Mesenchymal stem cell (in vitro differentiated cells and primary cell): ENCODE data around the gene LDLR.

ENCODE experiments used
- DNase-seq: peaks from one replicate; pipeline ENCODE4 v3.0.0-alpha.2; 2013
- H2AFZ ChIP-seq: one replicate; pipeline ENCODE4 v1.6.1; 2013; ENCODE audit warnings: low read depth, mild to moderate bottlenecking, control low read depth, inconsistent platforms, low read length, moderate library complexity
- H2AK5ac ChIP-seq: 2 replicates; pipeline ENCODE4 v1.6.1; 2013; ENCODE audit warnings: low read length, moderate library complexity, mild to moderate bottlenecking, inconsistent platforms; ENCODE audit not compliant: severe bottlenecking
- H2BK120ac ChIP-seq: one replicate; pipeline ENCODE4 v1.6.1; 2013; ENCODE audit warnings: low read depth, mild to moderate bottlenecking, inconsistent platforms, low read length, moderate library complexity
- H2BK12ac ChIP-seq, 2 experiments: one replicate each; pipeline ENCODE4 v1.6.1; 2013; ENCODE audit warnings: inconsistent platforms in 2 of 2, low read length in 2 of 2, mild to moderate bottlenecking in 2 of 2, moderate library complexity in 2 of 2, control low read depth in 1 of 2
- H2BK15ac ChIP-seq: one replicate; pipeline ENCODE4 v1.6.1; 2013; ENCODE audit warnings: mild to moderate bottlenecking, low read depth, inconsistent platforms; ENCODE audit not compliant: poor library complexity, severe bottlenecking
- H2BK5ac ChIP-seq: 2 replicates; pipeline ENCODE4 v1.6.1; 2013; ENCODE audit warnings: low read depth, mild to moderate bottlenecking, low read length, control low read depth, inconsistent platforms; ENCODE audit not compliant: poor library complexity, severe bottlenecking
- H3K14ac ChIP-seq, 2 experiments: one replicate each; pipeline ENCODE4 v1.6.1; 2013; ENCODE audit warnings: inconsistent platforms in 2 of 2, low read length in 2 of 2, control low read depth in 1 of 2, mild to moderate bottlenecking in 1 of 2, moderate library complexity in 1 of 2
- H3K18ac ChIP-seq, 2 experiments: one replicate each; pipeline ENCODE4 v1.6.1; 2013; ENCODE audit warnings: inconsistent platforms in 2 of 2, low read length in 2 of 2, control low read depth in 1 of 2, low read depth in 1 of 2, mild to moderate bottlenecking in 1 of 2
- H3K23ac ChIP-seq, 2 experiments: one replicate each; pipeline ENCODE4 v1.6.1; 2013; ENCODE audit warnings: inconsistent platforms in 2 of 2, low read length in 2 of 2, mild to moderate bottlenecking in 2 of 2, moderate library complexity in 2 of 2, control low read depth in 1 of 2
- H3K27ac ChIP-seq: 2 replicates; pipeline ENCODE4 v1.5.1; 2013; ENCODE audit warnings: mild to moderate bottlenecking, moderate library complexity, low read length, control low read depth, inconsistent platforms; ENCODE audit not compliant: poor library complexity, severe bottlenecking
- H3K27me3 ChIP-seq, 2 experiments: 2 replicates each; pipeline versions ENCODE4 v1.6.1 to v1.7.0; 2013; ENCODE audit warnings: low read length in 2 of 2, mild to moderate bottlenecking in 2 of 2, moderate library complexity in 2 of 2, control low read depth in 1 of 2, inconsistent platforms in 1 of 2; ENCODE audit not compliant: control insufficient read depth in 1 of 2, insufficient read depth in 1 of 2
- H3K36me3 ChIP-seq, 2 experiments: 2 replicates each; pipeline versions ENCODE4 v1.6.1 to v1.7.0; 2013; ENCODE audit warnings: low read length in 2 of 2, control low read depth in 1 of 2, inconsistent platforms in 1 of 2, low read depth in 1 of 2, mild to moderate bottlenecking in 1 of 2; ENCODE audit not compliant: insufficient read depth in 2 of 2, control insufficient read depth in 1 of 2
- H3K4ac ChIP-seq, 2 experiments: one replicate each; pipeline ENCODE4 v1.6.1; 2013; ENCODE audit warnings: inconsistent platforms in 2 of 2, low read length in 2 of 2, mild to moderate bottlenecking in 2 of 2, moderate library complexity in 2 of 2, control low read depth in 1 of 2, low read depth in 1 of 2
- H3K4me1 ChIP-seq: 2 replicates; pipeline ENCODE4 v1.6.1; 2013; ENCODE audit warnings: low read depth, low read length, control low read depth; ENCODE audit not compliant: control insufficient read depth, insufficient read depth
- H3K4me2 ChIP-seq: 2 replicates; pipeline ENCODE4 v1.6.1; 2013; ENCODE audit warnings: low read length, mild to moderate bottlenecking, inconsistent platforms; ENCODE audit not compliant: poor library complexity, severe bottlenecking
- H3K4me3 ChIP-seq, 2 experiments: 2 replicates each; pipeline versions ENCODE4 v1.5.1 to v1.7.0; 2013; ENCODE audit warnings: low read length in 2 of 2, mild to moderate bottlenecking in 2 of 2, control low read depth in 1 of 2, low read depth in 1 of 2; ENCODE audit not compliant: insufficient read depth in 1 of 2
- H3K79me1 ChIP-seq: replicated peaks from 2 replicates; pipeline ENCODE4 v1.6.1; 2013; ENCODE audit warnings: mild to moderate bottlenecking, control low read depth, low read length, inconsistent platforms; ENCODE audit not compliant: poor library complexity, severe bottlenecking
- H3K9ac ChIP-seq: 2 replicates; pipeline ENCODE4 v1.7.0; 2013; ENCODE audit warnings: mild to moderate bottlenecking, low read length, moderate library complexity
- H3K9me3 ChIP-seq: 2 replicates; pipeline ENCODE4 v1.7.0; 2013; ENCODE audit warnings: mild to moderate bottlenecking, low read length; ENCODE audit not compliant: control insufficient read depth
- H4K8ac ChIP-seq: one replicate; pipeline ENCODE4 v1.6.1; 2013; ENCODE audit warnings: inconsistent platforms, mild to moderate bottlenecking, low read length, moderate library complexity
- H4K91ac ChIP-seq: one replicate; pipeline ENCODE4 v1.6.1; 2013; ENCODE audit warnings: mild to moderate bottlenecking, low read length, inconsistent platforms
- WGBS: methylation state at CpG from one replicate; pipeline ENCODE4 v1.1.7; 2013; ENCODE audit warnings: mixed read lengths; 5-methylcytosine and 5-hydroxymethylcytosine counted together

The LDLR gene

GRCh38 chr19:11045536-11045935 is 43.7 kb upstream of the LDLR start:
- Histone ChIP-seq H3K4me1 (peaks cover 3% of the 10 kb centered on the region), H4K8ac (no peak overlapping the region), H3K4me3 (no peak overlapping the region), H3K27ac (no peak overlapping the region), H3K18ac (no peak overlapping the region), H4K91ac (no peak overlapping the region), H3K9me3 (no peaks in the 10 kb centered on the region), H3K79me1 (peaks cover 47% of the 10 kb centered on the region), H3K23ac (no peak overlapping the region), H3K9ac (no peak overlapping the region), H3K4me2 (no peak overlapping the region), H2BK120ac (no peak overlapping the region), H2BK12ac (no peak overlapping the region), H3K27me3 (no peaks in the 10 kb centered on the region), H3K14ac (no peak overlapping the region), H2AK5ac (no peak overlapping the region), H3K4ac (no peak overlapping the region), H2AFZ (no peak overlapping the region), H3K36me3 (peaks cover 65 to 70% of the 10 kb centered on the region in 2 experiments), H2BK15ac (no peak overlapping the region), H2BK5ac (no peak overlapping the region)
- WGBS = 98% methylated on average over 4 of the region's 4 CpGs
- no peak for DNase-seq

DNA sequence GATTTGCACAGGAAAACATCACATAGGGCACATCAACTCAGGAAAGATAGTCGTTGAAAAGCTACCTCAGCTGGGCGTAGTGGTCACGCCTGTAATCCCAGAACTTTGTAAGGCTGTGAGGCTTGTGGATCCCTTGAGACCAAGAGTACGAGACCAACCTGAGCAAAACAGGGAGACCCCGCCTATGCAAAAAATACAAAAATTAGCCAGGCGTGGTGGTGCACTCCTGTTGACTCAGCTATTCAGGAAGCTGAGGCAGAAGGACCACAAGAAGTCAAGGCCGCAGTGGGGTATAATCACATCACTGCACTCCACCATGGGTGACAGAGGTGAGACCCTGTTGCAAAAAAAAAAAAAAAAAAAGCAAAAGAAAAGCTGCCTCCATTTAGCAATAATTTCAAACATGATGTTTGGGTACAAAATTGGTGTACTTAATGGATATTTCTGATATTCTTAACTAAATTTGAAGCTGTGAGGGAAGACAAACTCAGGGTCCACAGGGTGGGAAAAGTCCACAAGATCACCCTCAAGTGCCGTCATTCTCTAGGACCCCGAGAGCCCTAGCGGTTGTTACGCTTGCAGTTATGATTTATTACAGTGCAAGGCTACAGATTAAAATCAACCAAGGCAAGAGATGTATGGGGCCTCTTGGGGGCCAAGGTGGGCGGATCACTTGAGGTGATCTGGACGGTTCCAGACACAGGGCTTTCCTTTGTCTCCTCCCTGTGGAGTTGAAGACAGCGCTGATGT is 42.5 kb upstream of the LDLR start:
- 96% methylated on average over 14 of the region's 14 CpGs for WGBS
- H3K27me3 ChIP-seq = no peaks in the 10 kb centered on the region
- no peak overlapping the region for H2BK120ac ChIP-seq
- no peak overlapping the region for H3K4me2 ChIP-seq
- H3K9ac ChIP-seq = no peak overlapping the region
- H2BK12ac ChIP-seq = no peak overlapping the region
- peaks cover 64% of the 10 kb centered on the region in 2 experiments for H3K36me3 ChIP-seq
- H2BK15ac ChIP-seq = no peak overlapping the region
- H3K27ac ChIP-seq = no peak overlapping the region
- H3K23ac ChIP-seq = no peak overlapping the region
- H4K91ac ChIP-seq = no peak overlapping the region
- H2AK5ac ChIP-seq = no peak overlapping the region
- H3K79me1 ChIP-seq = peaks cover 45% of the 10 kb centered on the region
- H3K4me1 ChIP-seq = peaks cover 7% of the 10 kb centered on the region
- no peak for DNase-seq
- no peak overlapping the region for H3K18ac ChIP-seq
- no peak overlapping the region for H3K4me3 ChIP-seq
- H2AFZ ChIP-seq = no peak overlapping the region
- H3K4ac ChIP-seq = no peak overlapping the region
- H3K14ac ChIP-seq = no peak overlapping the region
- H2BK5ac ChIP-seq = no peak overlapping the region
- no peak overlapping the region for H4K8ac ChIP-seq
- H3K9me3 ChIP-seq = no peaks in the 10 kb centered on the region

GRCh38 chr19:11047866-11048265 is 41.4 kb upstream of the LDLR start:
- Histone ChIP-seq H3K9ac (no peak overlapping the region), H3K27me3 (no peaks in the 10 kb centered on the region), H2AFZ (no peak overlapping the region), H2BK12ac (no peak overlapping the region), H2BK5ac (no peak overlapping the region), H3K4me2 (no peak overlapping the region), H3K14ac (no peak overlapping the region), H3K4me1 (peaks cover 14% of the 10 kb centered on the region), H3K4me3 (no peak overlapping the region), H3K27ac (no peak overlapping the region), H2BK15ac (no peak overlapping the region), H3K79me1 (peaks cover 41% of the 10 kb centered on the region), H3K9me3 (no peaks in the 10 kb centered on the region), H3K23ac (no peak overlapping the region), H2AK5ac (no peak overlapping the region), H3K4ac (no peak overlapping the region), H4K91ac (no peak overlapping the region), H3K18ac (no peak overlapping the region), H3K36me3 (peaks cover 58 to 63% of the 10 kb centered on the region in 2 experiments), H2BK120ac (no peak overlapping the region), H4K8ac (no peak overlapping the region)
- WGBS = 97% methylated on average over 3 of the region's 4 CpGs
- DNase-seq = no peak

DNA sequence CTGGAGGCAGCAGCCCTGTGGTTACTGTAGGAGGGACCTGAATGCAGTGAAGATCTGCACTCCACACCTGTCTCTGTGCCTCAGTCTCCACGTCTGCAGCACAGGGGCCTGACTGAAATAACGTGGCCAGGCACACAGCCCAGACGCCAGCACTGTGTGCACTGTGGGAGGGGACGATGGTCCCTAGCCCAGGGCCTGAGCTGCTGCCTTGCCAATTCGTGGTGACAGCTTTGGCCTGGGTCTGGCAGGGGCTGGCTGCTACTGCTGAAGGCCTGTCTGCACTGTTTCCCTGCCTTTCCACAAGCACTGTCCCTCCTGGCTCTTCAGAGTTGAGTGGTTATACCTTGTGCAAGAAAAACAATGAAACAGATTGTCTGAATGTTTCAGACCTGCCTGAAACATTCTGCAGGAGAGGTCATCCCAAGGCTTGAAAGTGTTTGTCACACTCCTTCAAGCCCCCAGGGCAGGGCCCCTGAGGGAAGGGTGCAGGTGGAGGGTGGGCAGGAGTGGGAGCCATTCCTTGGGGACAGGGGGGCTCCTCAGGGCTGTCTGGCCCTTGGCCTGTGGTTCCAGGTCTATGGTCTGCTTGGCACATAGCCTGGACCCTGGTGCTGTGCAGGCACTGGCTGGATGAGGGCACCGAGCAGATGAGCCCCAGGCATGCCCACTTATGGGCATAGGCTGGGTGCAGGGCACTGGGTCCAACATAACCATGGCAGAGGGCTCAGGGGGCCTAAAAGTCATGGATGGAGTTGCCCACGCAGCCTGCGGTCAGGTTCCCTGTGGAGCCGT is 38.7 kb upstream of the LDLR start:
- no peak for DNase-seq
- H3K9me3 ChIP-seq = no peaks in the 10 kb centered on the region
- H4K91ac ChIP-seq = no peak overlapping the region
- H3K23ac ChIP-seq = no peak overlapping the region
- H3K14ac ChIP-seq = no peak overlapping the region
- H2AK5ac ChIP-seq = no peak overlapping the region
- H3K79me1 ChIP-seq = peaks cover 50% of the 10 kb centered on the region
- H3K4ac ChIP-seq = no peak overlapping the region
- H2BK12ac ChIP-seq = no peak overlapping the region
- 97% methylated on average over 9 of the region's 9 CpGs for WGBS
- H4K8ac ChIP-seq = no peak overlapping the region
- no peak overlapping the region for H3K4me2 ChIP-seq
- no peak overlapping the region for H3K18ac ChIP-seq
- no peaks in the 10 kb centered on the region for H3K27me3 ChIP-seq
- H3K4me1 ChIP-seq = peaks cover 14% of the 10 kb centered on the region
- H3K27ac ChIP-seq = no peak overlapping the region
- H3K9ac ChIP-seq = no peak overlapping the region
- no peak overlapping the region for H2BK120ac ChIP-seq
- peaks cover 58 to 63% of the 10 kb centered on the region in 2 experiments for H3K36me3 ChIP-seq
- no peak overlapping the region for H2BK15ac ChIP-seq
- no peak overlapping the region for H2BK5ac ChIP-seq
- no peak overlapping the region for H3K4me3 ChIP-seq
- no peak overlapping the region for H2AFZ ChIP-seq
